Activated naive CD8-positive, alpha-beta T cell treated with anti-CD3 and anti-CD28 coated beads, Interleukin-2, amount 10 ng/mL, durations not matched to agents 7 days and 5 days (primary cell): ENCODE measurements around the gene CCL26. TPM values are rescaled to one million over a fixed set of nuclear protein-coding genes. Genes with fewer than 3 reads are reported as not detected.
"Not testable (repeated sequence)": the region's sequence is repeated elsewhere in the genome, so short reads cannot be mapped to it uniquely, and the experiment has no call there.

Experiments
- ATAC-seq: fragments of 150-1000 bp; cut with Tn5 transposase; one replicate; pipeline ENCODE4 v1.10.0; 2021; ENCODE audit warnings: low read depth, moderate library complexity
- POLR2A ChIA-PET: fragments of 350-600 bp; sonication (Branson Sonifier 250); formaldehyde crosslinking; loops from one replicate; lab custom pipeline; 2021; ENCODE audit warnings: antibody characterized with exemption; lab: Charles Lee
- DNase-seq: peaks from one replicate; pipeline ENCODE4 v3.0.0; 2021
- H3K27ac Mint-ChIP-seq: one replicate; pipeline ENCODE4 v1.8.0; 2022; ENCODE audit warnings: mild to moderate bottlenecking, mixed read lengths
- H3K27me3 Mint-ChIP-seq: one replicate; pipeline ENCODE4 v1.8.0; 2022; ENCODE audit warnings: mild to moderate bottlenecking, moderate library complexity, mixed read lengths
- H3K36me3 Mint-ChIP-seq: one replicate; pipeline ENCODE4 v1.8.0; 2021; ENCODE audit warnings: mild to moderate bottlenecking, mixed read lengths
- H3K4me1 Mint-ChIP-seq: one replicate; pipeline ENCODE4 v1.8.0; 2021; ENCODE audit warnings: mixed read lengths
- H3K4me3 Mint-ChIP-seq: one replicate; pipeline ENCODE4 v1.8.0; 2022; ENCODE audit warnings: mild to moderate bottlenecking, moderate library complexity, mixed read lengths
- H3K9me3 Mint-ChIP-seq: one replicate; pipeline ENCODE4 v1.8.0; 2021; ENCODE audit warnings: mixed read lengths
- total RNA-seq, 2 experiments: library from RNA; stranded (reverse); gene quantifications; one replicate each; pipeline ENCODE4 v1.2.3, GENCODE V29; 2021

The CCL26 gene
- total RNA-seq, 2 experiments from 2014 or later = not detected

GRCh38 chr7:75806560-75807307 is 34.7 kb upstream of the CCL26 start:
- Mint-ChIP-seq H3K4me3 (no peak overlapping the region), H3K27ac (no peak overlapping the region), H3K36me3 (peaks cover 3% of the 10 kb centered on the region), H3K9me3 (peaks cover 6% of the 10 kb centered on the region), H3K27me3 (no peaks in the 10 kb centered on the region), H3K4me1 (no peaks in the 10 kb centered on the region)
- POLR2A ChIA-PET = interaction anchor here (0.7 kb wide), 1 partner anchor 30 kb away, joined by 5 read pairs; no protein-coding TSS in a partner anchor
- ATAC-seq (no peak), DNase-seq (no peak)

DNA sequence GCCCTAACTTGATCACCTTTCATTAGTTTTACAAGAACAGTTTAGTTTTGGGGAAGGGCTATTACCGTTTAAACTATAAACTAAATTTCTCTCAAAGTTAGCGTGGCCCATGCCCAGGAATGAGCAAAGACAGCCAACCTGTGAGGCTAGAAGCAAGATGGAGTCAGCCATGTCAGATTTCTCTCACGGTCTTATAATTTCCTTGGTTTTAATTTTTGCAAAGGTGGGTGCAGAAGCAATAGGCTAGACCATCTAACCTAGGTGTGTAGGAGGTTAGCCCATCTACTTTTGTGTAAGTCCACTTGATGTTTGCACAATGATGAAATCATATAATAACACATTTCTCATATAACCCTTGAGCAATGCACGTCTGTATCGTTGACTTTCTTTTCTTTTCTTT is 32.7 kb upstream of the CCL26 start:
- Mint-ChIP-seq H3K4me1 (no peaks in the 10 kb centered on the region), H3K36me3 (peaks cover 3% of the 10 kb centered on the region), H3K9me3 (peaks cover 6% of the 10 kb centered on the region), H3K27me3 (no peaks in the 10 kb centered on the region), H3K27ac (no peak overlapping the region), H3K4me3 (no peak overlapping the region)
- POLR2A ChIA-PET = no interaction called here
- no peak for ATAC-seq
- DNase-seq = no peak

DNA sequence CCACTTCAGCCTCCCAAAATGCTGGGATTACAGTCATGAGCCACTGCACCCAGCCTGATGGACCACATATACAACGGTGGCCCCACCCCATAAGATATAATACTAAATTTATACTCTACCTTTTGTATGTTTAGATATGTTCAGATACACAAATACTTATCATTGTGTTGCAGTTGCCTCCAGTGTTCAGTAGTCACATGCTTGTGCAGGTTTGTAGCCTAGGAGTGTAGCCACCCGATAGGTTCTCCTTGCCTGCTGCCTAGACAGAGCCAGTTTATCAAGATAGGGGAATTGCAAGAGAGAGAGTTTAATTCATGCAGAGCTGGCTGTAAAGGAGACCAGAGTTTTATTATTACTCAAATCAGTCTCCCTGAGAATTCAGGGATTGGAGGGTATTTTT is 32.0 kb upstream of the CCL26 start:
- H3K9me3 Mint-ChIP-seq = peaks cover 6% of the 10 kb centered on the region
- no peak for ATAC-seq
- H3K27me3 Mint-ChIP-seq = no peaks in the 10 kb centered on the region
- H3K27ac Mint-ChIP-seq = no peak overlapping the region
- peaks cover 3% of the 10 kb centered on the region for H3K36me3 Mint-ChIP-seq
- no peaks in the 10 kb centered on the region for H3K4me1 Mint-ChIP-seq
- POLR2A ChIA-PET = no interaction called here
- no peak for DNase-seq
- H3K4me3 Mint-ChIP-seq = no peak overlapping the region

DNA sequence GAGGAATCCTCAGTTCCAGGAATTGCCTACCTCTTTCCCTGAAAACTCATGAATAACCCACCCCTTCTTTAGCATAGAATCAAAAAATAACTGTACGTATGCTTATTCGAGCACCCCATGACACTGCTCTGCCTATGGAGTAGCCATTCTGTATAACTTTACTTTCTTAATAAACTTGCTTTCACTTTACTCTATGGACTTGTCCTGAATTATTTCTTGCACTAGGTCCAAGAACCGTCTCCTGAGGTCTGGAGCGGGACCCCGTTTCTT is 30.5 kb upstream of the CCL26 start:
- Mint-ChIP-seq H3K27ac (no peak overlapping the region), H3K36me3 (peaks cover 3% of the 10 kb centered on the region), H3K27me3 (peaks cover 3% of the 10 kb centered on the region), H3K4me3 (no peak overlapping the region), H3K4me1 (no peaks in the 10 kb centered on the region), H3K9me3 (peaks cover 5% of the 10 kb centered on the region)
- DNase-seq (no peak), ATAC-seq (no peak)
- POLR2A ChIA-PET = no interaction called here

- POLR2A ChIA-PET = interaction anchor here (0.6 kb wide), 1 partner anchor 71 kb away, joined by 3 read pairs; no protein-coding TSS in a partner anchor
- Mint-ChIP-seq H3K9me3 (no peaks in the 10 kb centered on the region), H3K4me3 (no peak overlapping the region), H3K4me1 (no peaks in the 10 kb centered on the region), H3K27ac (no peak overlapping the region), H3K36me3 (no peaks in the 10 kb centered on the region), H3K27me3 (peaks cover 5% of the 10 kb centered on the region)
- DNase-seq (no peak), ATAC-seq (no peak)
Measured at GRCh38 chr7:75798770-75799169, 26.8 kb upstream of the CCL26 start.

- Mint-ChIP-seq H3K4me3 (no peak overlapping the region), H3K4me1 (no peaks in the 10 kb centered on the region), H3K27me3 (peaks cover 8% of the 10 kb centered on the region), H3K9me3 (no peaks in the 10 kb centered on the region), H3K36me3 (no peaks in the 10 kb centered on the region), H3K27ac (no peak overlapping the region)
- POLR2A ChIA-PET = interaction anchor here (0.6 kb wide), 1 partner anchor 20 kb away, joined by 6 read pairs; no protein-coding TSS in a partner anchor
- DNase-seq (no peak), ATAC-seq (no peak)
Measured at GRCh38 chr7:75796420-75796819, 24.4 kb upstream of the CCL26 start.

DNA sequence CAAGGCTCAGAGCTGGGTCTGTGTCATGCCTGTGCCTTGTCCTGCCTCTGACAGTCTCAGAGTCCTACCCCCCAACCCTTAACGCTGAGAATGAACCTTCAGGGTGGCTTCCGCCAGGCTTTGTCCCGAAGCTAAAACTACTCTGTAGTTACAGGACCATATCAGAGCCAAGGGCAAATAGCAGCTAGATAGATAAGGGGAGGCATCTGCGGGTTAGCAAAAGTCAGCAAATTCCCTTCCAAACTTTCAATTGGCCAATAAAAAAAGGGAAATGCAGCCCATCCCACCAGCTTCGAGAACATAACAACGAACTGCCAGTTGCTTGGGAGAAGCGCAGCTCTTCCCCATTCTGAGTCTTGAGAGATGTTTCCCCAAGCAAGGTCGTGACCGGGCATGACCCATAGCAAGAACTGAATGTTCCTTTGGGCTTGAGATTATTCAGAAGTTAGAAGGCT is 23.8 kb upstream of the CCL26 start:
- no peak for DNase-seq
- Mint-ChIP-seq H3K4me1 (no peaks in the 10 kb centered on the region), H3K9me3 (no peaks in the 10 kb centered on the region), H3K27me3 (peaks cover 8% of the 10 kb centered on the region), H3K4me3 (no peak overlapping the region), H3K36me3 (no peaks in the 10 kb centered on the region), H3K27ac (no peak overlapping the region)
- POLR2A ChIA-PET = interaction anchor here (0.7 kb wide), 1 partner anchor 12 kb away, joined by 4 read pairs; no protein-coding TSS in a partner anchor
- no peak for ATAC-seq

DNA sequence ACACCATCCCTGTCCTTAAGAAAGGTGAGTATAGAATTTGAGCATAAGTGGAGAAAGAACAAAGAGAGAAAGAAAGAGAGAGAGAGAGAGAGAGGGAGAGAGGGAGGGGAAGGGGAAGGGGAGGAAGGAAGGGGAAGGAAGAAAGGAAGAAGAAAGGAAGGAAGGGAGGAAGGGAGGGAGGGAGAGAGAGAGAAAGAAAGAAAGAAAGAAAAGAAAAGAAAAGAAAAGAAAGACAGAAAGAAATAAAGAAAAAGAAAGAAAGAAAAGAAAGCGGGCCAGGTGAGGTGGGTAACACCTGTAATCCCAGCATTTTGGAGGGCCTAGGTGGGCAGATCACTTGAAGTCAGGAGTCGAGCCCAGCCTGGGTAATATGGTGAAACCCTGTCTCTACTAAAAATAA is 21.7 kb upstream of the CCL26 start:
- DNase-seq (no peak), ATAC-seq (no peak)
- Mint-ChIP-seq H3K36me3 (no peaks in the 10 kb centered on the region), H3K27me3 (peaks cover 8% of the 10 kb centered on the region), H3K9me3 (no peaks in the 10 kb centered on the region), H3K4me3 (no peak overlapping the region), H3K27ac (no peak overlapping the region), H3K4me1 (no peaks in the 10 kb centered on the region)
- POLR2A ChIA-PET = no interaction called here

DNA sequence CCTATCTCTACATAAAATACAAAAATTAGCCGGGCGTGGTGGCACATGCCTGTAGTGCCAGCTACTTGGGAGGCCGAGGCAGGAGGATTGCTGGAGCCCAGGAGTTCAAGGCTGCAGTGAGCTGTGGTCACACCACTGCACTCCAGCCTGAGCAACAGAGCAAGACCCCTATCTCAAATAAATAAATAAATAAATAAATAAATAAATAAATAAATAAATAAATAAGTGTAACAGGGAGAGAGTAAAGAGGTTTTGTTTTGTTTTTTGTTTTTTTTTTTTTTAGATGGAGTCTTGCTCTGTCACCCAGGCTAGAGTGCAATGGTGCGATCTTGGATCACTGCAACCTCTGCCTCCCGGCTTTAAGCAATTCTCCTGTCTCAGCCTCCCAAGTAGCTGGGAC is 20.6 kb upstream of the CCL26 start:
- H3K4me1 Mint-ChIP-seq, H3K9me3 Mint-ChIP-seq, H3K27me3 Mint-ChIP-seq, H3K27ac Mint-ChIP-seq, DNase-seq, H3K36me3 Mint-ChIP-seq, POLR2A ChIA-PET, H3K4me3 Mint-ChIP-seq, ATAC-seq: not testable (repeated sequence)

- H3K27me3 Mint-ChIP-seq = peaks cover 5% of the 10 kb centered on the region
Measured at GRCh38 chr7:75789361-75789924, 17.4 kb upstream of the CCL26 start.

DNA sequence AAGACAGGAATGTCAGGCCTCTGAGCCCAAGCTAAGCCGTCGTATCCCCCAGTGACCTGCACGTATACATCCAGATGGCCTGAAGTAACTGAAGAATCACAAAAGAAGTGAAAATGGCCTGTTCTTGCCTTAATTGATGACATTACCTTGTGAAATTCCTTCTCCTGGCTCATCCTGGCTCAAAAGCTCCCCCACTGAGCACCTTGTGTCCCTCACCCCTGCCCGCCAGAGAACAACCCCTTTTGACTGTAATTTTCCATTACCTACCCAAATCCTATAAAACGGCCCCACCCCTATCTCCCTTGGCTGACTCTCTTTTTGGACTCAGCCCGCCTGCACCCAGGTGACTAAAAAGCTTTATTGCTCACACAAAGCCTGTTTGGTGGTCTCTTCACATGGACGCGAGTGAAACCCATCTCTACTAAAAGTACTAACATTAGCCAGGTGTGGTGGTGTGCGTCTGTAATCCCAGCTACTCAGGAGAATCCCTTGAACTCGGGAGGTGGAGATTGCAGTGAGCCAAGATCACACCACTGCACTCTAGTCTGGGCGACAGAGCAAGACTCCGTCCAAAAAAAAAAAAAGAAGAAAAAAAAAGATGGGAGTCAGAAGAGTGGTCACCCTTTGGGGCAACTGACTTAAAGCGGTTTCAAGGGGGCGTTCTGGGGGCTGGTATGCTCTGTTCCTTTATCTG is 16.3 kb upstream of the CCL26 start:
- H3K27me3 Mint-ChIP-seq, DNase-seq, H3K9me3 Mint-ChIP-seq, H3K36me3 Mint-ChIP-seq, ATAC-seq, POLR2A ChIA-PET, H3K4me3 Mint-ChIP-seq, H3K4me1 Mint-ChIP-seq, H3K27ac Mint-ChIP-seq: not testable (repeated sequence)

More at GRCh38 chr7:75789361-75789924, 17.4 kb upstream of the CCL26 start:
- no peaks in the 10 kb centered on the region for H3K9me3 Mint-ChIP-seq
- DNase-seq (no peak), ATAC-seq (no peak)
- H3K4me3 Mint-ChIP-seq = no peak overlapping the region
- no peaks in the 10 kb centered on the region for H3K36me3 Mint-ChIP-seq
- POLR2A ChIA-PET = no interaction called here
- no peak overlapping the region for H3K27ac Mint-ChIP-seq
- no peaks in the 10 kb centered on the region for H3K4me1 Mint-ChIP-seq

DNA sequence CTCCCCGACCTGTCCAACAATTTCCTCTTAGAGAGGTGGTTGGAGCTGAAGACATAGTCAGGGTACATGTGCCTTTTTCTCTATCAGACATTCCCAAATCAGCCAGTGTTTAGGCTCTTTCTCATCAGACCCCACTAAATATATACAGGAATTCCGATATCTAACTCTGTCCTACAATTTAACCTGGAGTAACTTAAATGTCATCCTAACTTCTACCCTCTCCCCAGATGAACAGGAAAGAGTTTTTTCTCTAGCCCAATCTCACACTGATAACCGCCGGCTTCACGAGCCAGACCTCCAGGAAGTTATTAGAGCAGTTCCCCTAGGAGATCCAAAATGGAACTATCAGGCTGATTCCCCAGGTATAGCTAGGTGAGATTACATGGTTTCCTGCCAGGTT is 11.0 kb upstream of the CCL26 start:
- H3K4me3 Mint-ChIP-seq, H3K27ac Mint-ChIP-seq, DNase-seq, H3K36me3 Mint-ChIP-seq, H3K9me3 Mint-ChIP-seq, ATAC-seq, POLR2A ChIA-PET, H3K4me1 Mint-ChIP-seq: not testable (repeated sequence)
- H3K27me3 Mint-ChIP-seq = peaks cover 14% of the 10 kb centered on the region

- DNase-seq, ATAC-seq, H3K4me3 Mint-ChIP-seq, H3K4me1 Mint-ChIP-seq, H3K27ac Mint-ChIP-seq, POLR2A ChIA-PET, H3K36me3 Mint-ChIP-seq, H3K9me3 Mint-ChIP-seq: not testable (repeated sequence)
- peaks cover 14% of the 10 kb centered on the region for H3K27me3 Mint-ChIP-seq
Measured at GRCh38 chr7:75780647-75781273, 8.7 kb upstream of the CCL26 start.
